ENCODE measurements around the gene HACL1.

GRCh38 chr3:15513116-15513515 is 88.3 kb downstream of the HACL1 start:
- TF ChIP-seq, protein P1, sequence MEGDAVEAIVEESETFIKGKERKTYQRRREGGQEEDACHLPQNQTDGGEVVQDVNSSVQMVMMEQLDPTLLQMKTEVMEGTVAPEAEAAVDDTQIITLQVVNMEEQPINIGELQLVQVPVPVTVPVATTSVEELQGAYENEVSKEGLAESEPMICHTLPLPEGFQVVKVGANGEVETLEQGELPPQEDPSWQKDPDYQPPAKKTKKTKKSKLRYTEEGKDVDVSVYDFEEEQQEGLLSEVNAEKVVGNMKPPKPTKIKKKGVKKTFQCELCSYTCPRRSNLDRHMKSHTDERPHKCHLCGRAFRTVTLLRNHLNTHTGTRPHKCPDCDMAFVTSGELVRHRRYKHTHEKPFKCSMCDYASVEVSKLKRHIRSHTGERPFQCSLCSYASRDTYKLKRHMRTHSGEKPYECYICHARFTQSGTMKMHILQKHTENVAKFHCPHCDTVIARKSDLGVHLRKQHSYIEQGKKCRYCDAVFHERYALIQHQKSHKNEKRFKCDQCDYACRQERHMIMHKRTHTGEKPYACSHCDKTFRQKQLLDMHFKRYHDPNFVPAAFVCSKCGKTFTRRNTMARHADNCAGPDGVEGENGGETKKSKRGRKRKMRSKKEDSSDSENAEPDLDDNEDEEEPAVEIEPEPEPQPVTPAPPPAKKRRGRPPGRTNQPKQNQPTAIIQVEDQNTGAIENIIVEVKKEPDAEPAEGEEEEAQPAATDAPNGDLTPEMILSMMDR (IDR thresholded peaks at IDR 0.05) = no peak
- no peak for TF ChIP-seq ZFX (IDR thresholded peaks at IDR 0.05; ENCODE audit: borderline replicate concordance)

All from 22Rv1 (cell line).